Subcutaneous adipose tissue (tissue), 4 donors: ENCODE data around the gene PLA2G10. TPM values are rescaled to one million over a fixed set of nuclear protein-coding genes. Genes with fewer than 3 reads are reported as not detected.

Experiments
- CTCF ChIP-seq: fragments of 450-650 bp; IDR thresholded peaks from one replicate; pipeline ENCODE4 v1.5.1; 2016; ENCODE audit warnings: low read depth, mild to moderate bottlenecking, control low read depth, antibody characterized with exemption, moderate library complexity
- total RNA-seq, 4 donors: library from RNA; depleted of rRNA; stranded (reverse); fragments of >200 nt; gene quantifications; one replicate each; pipeline ENCODE4 v1.1.0, GENCODE V29; 2016

The PLA2G10 gene
- total RNA-seq, 4 donors from 2014 or later = 2.4 TPM; not detected in 3

GRCh38 chr16:14677627-14678026 is 16.5 kb downstream of the PLA2G10 start:
- TF ChIP-seq CTCF = no peak

GRCh38 chr16:14676633-14677032 is 17.5 kb downstream of the PLA2G10 start:
- TF ChIP-seq CTCF = no peak

GRCh38 chr16:14672403-14672971 is 21.6 kb downstream of the PLA2G10 start:
- TF ChIP-seq CTCF = no peak

GRCh38 chr16:14669776-14670175 is 24.3 kb downstream of the PLA2G10 start:
- no peak for TF ChIP-seq CTCF

GRCh38 chr16:14668556-14669223 is 25.4 kb downstream of the PLA2G10 start:
- no peak for TF ChIP-seq CTCF

- no peak for TF ChIP-seq CTCF
These were observed 26.5 kb downstream of the PLA2G10 start for GRCh38 chr16:14667347-14668266.

GRCh38 chr16:14658063-14658462 is 36.0 kb downstream of the PLA2G10 start:
- TF ChIP-seq CTCF = no peak
